OCI-LY3 (cell line): ENCODE measurements around the gene CDK5R1.

Experiments used
- CTCF ChIP-seq: fragments of 200-600, 300-600 bp; sonication (generic); IDR thresholded peaks from 2 replicates; pipeline ENCODE4 v1.5.1; 2014; ENCODE audit warnings: antibody characterized with exemption, low read length, low read depth
- EZH2phosphoT487 ChIP-seq: fragments of 200-600 bp; shearing (Covaris generic); IDR thresholded peaks from 2 replicates; pipeline ENCODE4 v1.6.1; 2018; ENCODE audit warnings: antibody characterized with exemption, mixed run types, low read depth

DNA sequence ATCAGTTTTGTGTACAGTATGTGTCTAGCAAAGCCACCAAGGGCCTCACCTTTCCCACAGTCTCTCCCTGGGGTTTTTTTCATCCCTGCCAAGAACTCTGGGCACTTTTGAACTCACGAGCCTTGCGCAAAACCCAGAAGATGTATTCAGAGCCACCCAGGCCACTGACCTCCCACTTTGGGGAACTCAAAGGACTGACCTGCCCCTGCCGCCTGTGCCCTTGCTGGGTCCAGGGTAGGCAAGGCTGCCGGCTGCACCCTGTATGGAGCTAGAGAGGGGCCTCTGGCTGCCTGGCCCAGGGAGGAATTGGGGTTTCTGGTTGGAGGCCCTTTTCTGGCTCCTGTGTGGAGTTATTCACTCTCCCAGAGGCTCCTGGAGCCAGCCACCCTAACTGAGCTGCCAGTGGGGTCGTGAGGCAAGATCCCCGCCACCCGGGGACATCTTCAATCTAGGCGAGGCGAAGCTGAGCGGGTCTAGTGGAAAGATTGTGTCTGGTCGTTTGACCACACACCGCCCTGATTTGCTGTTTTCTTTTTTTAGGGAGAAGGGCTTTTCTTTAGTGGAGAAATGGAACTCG, 1.9 kb downstream of the CDK5R1 start:
- TF ChIP-seq CTCF = no peak
- TF ChIP-seq EZH2phosphoT487 = no peak
